PC-3 (cell line): Measurements from ENCODE around the gene NTM. TPM values are rescaled to one million over a fixed set of nuclear protein-coding genes. Genes with fewer than 3 reads are reported as not detected.
"Not testable (repeated sequence)": the region's sequence is repeated elsewhere in the genome, so short reads cannot be mapped to it uniquely, and the experiment has no call there.

Source experiments
- ATAC-seq: fragments of 200-7000 bp; cut with Tn5 transposase; 2 replicates; pipeline ENCODE4 v1.9.1; 2020; ENCODE audit warnings: mild to moderate bottlenecking, moderate library complexity
- BruUV-seq: library from RNA; stranded (reverse); fragments of 400-500 nt; replicated peaks from 2 replicates; lab custom pipeline; 2021; lab: Mats Ljungman, UMichigan
- CTCF ChIA-PET: fragments of 300-600 bp; sonication (Branson Sonifier 250); formaldehyde crosslinking; loops from one replicate; lab custom pipeline; 2022; ENCODE audit warnings: antibody characterized with exemption; lab: Charles Lee
- POLR2A ChIA-PET: fragments of 300-600 bp; sonication (Branson Sonifier 250); formaldehyde crosslinking; loops from one replicate; lab custom pipeline; 2022; ENCODE audit warnings: antibody characterized with exemption; ENCODE audit not compliant: unreplicated experiment; lab: Charles Lee
- DNase-seq: peaks from one replicate; pipeline ENCODE4 v3.0.0-alpha.2; 2015
- H2AFZ ChIP-seq: fragments of 300-600 bp; sonication (generic); 2 replicates; pipeline ENCODE4 v1.6.0; 2016; ENCODE audit warnings: antibody characterized with exemption, low read length
- H3F3A ChIP-seq: fragments of 300-600 bp; sonication (generic); one replicate; pipeline ENCODE4 v1.6.0; 2017; ENCODE audit warnings: antibody characterized with exemption, low read length, control low read depth, mild to moderate bottlenecking; ENCODE audit not compliant: unreplicated experiment
- H3K27ac ChIP-seq: fragments of 300-600 bp; sonication (generic); 2 replicates; pipeline ENCODE4 v1.5.1; 2016; ENCODE audit warnings: mild to moderate bottlenecking, low read length
- H3K27me3 ChIP-seq: fragments of 300-600 bp; sonication (generic); 2 replicates; pipeline ENCODE4 v1.6.1; 2016; ENCODE audit warnings: low read length, mixed read lengths
- H3K36me3 ChIP-seq: fragments of 300-600 bp; sonication (generic); 2 replicates; pipeline ENCODE4 v1.6.1; 2016; ENCODE audit warnings: low read depth, mixed run types, low read length, mixed read lengths
- H3K4me1 ChIP-seq: fragments of 300-600 bp; sonication (generic); 2 replicates; pipeline ENCODE4 v1.5.1; 2016; ENCODE audit warnings: low read length; ENCODE audit not compliant: insufficient read depth
- H3K4me2 ChIP-seq: fragments of 300-600 bp; sonication (generic); 2 replicates; pipeline ENCODE4 v1.6.0; 2016; ENCODE audit warnings: low read length
- H3K4me3 ChIP-seq: fragments of 300-600 bp; sonication (generic); 2 replicates; pipeline ENCODE4 v1.5.1; 2016; ENCODE audit warnings: mild to moderate bottlenecking, low read length, mixed read lengths
- H3K79me2 ChIP-seq: fragments of 300-600 bp; sonication (generic); 2 replicates; pipeline ENCODE4 v1.6.1; 2017; ENCODE audit warnings: low read length, mixed read lengths
- H3K9ac ChIP-seq: fragments of 300-600 bp; sonication (generic); 2 replicates; pipeline ENCODE4 v1.6.0; 2016; ENCODE audit warnings: mild to moderate bottlenecking, low read length
- H3K9me2 ChIP-seq: fragments of 300-600 bp; sonication (generic); replicated peaks from 2 replicates; pipeline ENCODE4 v1.6.1; 2016; ENCODE audit warnings: mixed run types, low read length, mixed read lengths
- H3K9me3 ChIP-seq: fragments of 300-600 bp; sonication (generic); 2 replicates; pipeline ENCODE4 v1.6.1; 2016; ENCODE audit warnings: low read length, mixed read lengths
- H4K20me1 ChIP-seq: fragments of 300-600 bp; sonication (generic); 2 replicates; pipeline ENCODE4 v1.6.1; 2016; ENCODE audit warnings: low read length, mixed read lengths
- CTCF ChIP-seq: fragments of 300-600 bp; sonication (generic); conservative IDR thresholded peaks from 2 replicates; pipeline ENCODE4 v1.5.1; 2017; ENCODE audit warnings: antibody characterized with exemption, low read depth, mild to moderate bottlenecking, low read length
- EZH2 ChIP-seq: fragments of 300-600 bp; sonication (generic); IDR thresholded peaks from one replicate; pipeline ENCODE4 v1.6.1; 2017; ENCODE audit warnings: antibody characterized with exemption, mild to moderate bottlenecking, low read length; ENCODE audit not compliant: unreplicated experiment
- EZH2phosphoT487 ChIP-seq: fragments of 300-600 bp; sonication (generic); IDR thresholded peaks from 2 replicates; pipeline ENCODE4 v1.6.1; 2018; ENCODE audit warnings: mild to moderate bottlenecking, antibody characterized with exemption, low read length, borderline replicate concordance
- intact Hi-C: fragments of 100-400 bp; cut with micrococcal nuclease; formaldehyde crosslinking; loops from 2 replicates; pipeline ENCODE4 v1.9.0; 2023
- total RNA-seq: library from RNA; depleted of rRNA; stranded (reverse); fragments of >200 nt; gene quantifications from 2 replicates; pipeline ENCODE4 v1.2.3, GENCODE V29; 2014

The NTM gene
- total RNA-seq, 1 experiment from 2014 or later: not detected

- intact Hi-C loops: no loop called here
- no peak for ATAC-seq
- H3K79me2 ChIP-seq: no peaks in the 10 kb centered on the region
- ChIA-PET CTCF (no interaction called here), POLR2A (no interaction called here)
- TF ChIP-seq CTCF (no peak), EZH2phosphoT487 (no peak), EZH2 (no peak)
- peaks cover 73% of the 10 kb centered on the region for H3K27me3 ChIP-seq
- H3K27ac ChIP-seq: no peak overlapping the region
- H3K4me2 ChIP-seq: no peak overlapping the region
- H3K36me3 ChIP-seq: no peaks in the 10 kb centered on the region
- H4K20me1 ChIP-seq: no peaks in the 10 kb centered on the region
- H3K9ac ChIP-seq: no peak overlapping the region
- DNase-seq: no peak
- no peaks in the 10 kb centered on the region for H3K4me1 ChIP-seq
- H3K9me3 ChIP-seq: no peaks in the 10 kb centered on the region
- no peak overlapping the region for H2AFZ ChIP-seq
- no peaks in the 10 kb centered on the region for H3F3A ChIP-seq
- H3K9me2 ChIP-seq: no peaks in the 10 kb centered on the region
- no peak overlapping the region for H3K4me3 ChIP-seq
- no TSS peak for BruUV-seq
Measured at GRCh38 chr11:131331546-131331945, 38.9 kb upstream of the NTM start.

DNA sequence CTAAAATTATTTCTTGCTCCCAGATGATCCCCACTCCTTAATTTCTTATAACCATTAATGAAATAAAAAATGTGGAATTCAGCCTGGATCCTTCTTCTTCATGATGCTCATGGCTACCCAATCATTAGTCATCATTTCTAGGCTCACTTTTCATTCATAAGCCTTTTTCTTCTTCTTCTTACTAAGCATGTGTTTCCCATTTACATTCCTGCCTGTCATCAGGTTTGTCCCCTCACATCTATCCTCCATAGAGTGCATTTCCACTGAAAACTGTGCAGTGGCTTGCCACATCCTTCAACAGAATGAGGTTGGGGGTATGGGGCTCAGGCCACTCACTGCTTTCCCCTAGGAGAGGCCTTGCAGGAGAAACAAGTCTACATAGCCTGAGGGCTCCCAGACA is 35.8 kb upstream of the NTM start:
- intact Hi-C loops: no loop called here
- Histone ChIP-seq H3K4me3 (no peak overlapping the region), H4K20me1 (no peaks in the 10 kb centered on the region), H2AFZ (no peak overlapping the region), H3K9me2 (no peaks in the 10 kb centered on the region), H3F3A (no peaks in the 10 kb centered on the region), H3K4me1 (no peaks in the 10 kb centered on the region), H3K9ac (no peak overlapping the region), H3K9me3 (no peaks in the 10 kb centered on the region), H3K27me3 (peaks cover 66% of the 10 kb centered on the region), H3K36me3 (no peaks in the 10 kb centered on the region), H3K79me2 (no peaks in the 10 kb centered on the region), H3K27ac (no peak overlapping the region), H3K4me2 (no peak overlapping the region)
- ChIA-PET POLR2A (no interaction called here), CTCF (no interaction called here)
- BruUV-seq: no TSS peak
- no peak for ATAC-seq
- no peak for TF ChIP-seq CTCF
- no peak for TF ChIP-seq EZH2phosphoT487
- TF ChIP-seq EZH2: no peak
- DNase-seq: no peak

DNA sequence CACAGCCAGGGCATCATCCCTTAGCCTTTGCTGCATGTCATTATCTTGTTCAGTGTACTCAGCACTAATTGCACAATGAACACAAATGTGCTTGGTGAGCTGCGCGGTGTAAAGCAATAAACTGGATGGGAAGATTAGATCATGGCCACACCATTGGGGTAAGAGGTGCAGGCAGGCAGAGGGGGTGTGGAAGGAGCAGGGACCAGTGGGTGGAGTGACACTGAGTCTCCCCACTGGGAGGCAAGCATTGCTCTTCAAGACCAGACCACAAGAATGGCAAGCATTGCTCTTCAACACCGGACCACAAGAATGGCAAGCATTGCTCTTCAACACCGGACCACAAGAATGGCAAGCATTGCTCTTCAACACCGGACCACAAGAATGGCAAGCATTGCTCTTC is 28.5 kb upstream of the NTM start:
- H3K4me3 ChIP-seq, ATAC-seq, H3K9me3 ChIP-seq, H3F3A ChIP-seq, H3K4me1 ChIP-seq, H4K20me1 ChIP-seq, H3K9me2 ChIP-seq, BruUV-seq, DNase-seq, H3K36me3 ChIP-seq, intact Hi-C loops, H3K9ac ChIP-seq, H3K27ac ChIP-seq, H2AFZ ChIP-seq, H3K79me2 ChIP-seq, H3K4me2 ChIP-seq, POLR2A ChIA-PET, CTCF ChIA-PET: not testable (repeated sequence)
- peaks cover 29% of the 10 kb centered on the region for H3K27me3 ChIP-seq

- H3F3A ChIP-seq, POLR2A ChIA-PET, H3K27ac ChIP-seq, H3K4me3 ChIP-seq, H3K9me3 ChIP-seq, H4K20me1 ChIP-seq, H3K4me1 ChIP-seq, CTCF ChIA-PET, H3K9ac ChIP-seq, H3K9me2 ChIP-seq, BruUV-seq, H3K4me2 ChIP-seq, DNase-seq, H2AFZ ChIP-seq, H3K79me2 ChIP-seq, H3K36me3 ChIP-seq, intact Hi-C loops, ATAC-seq: not testable (repeated sequence)
- peaks cover 27% of the 10 kb centered on the region for H3K27me3 ChIP-seq
Measured at GRCh38 chr11:131342442-131342841, 28.0 kb upstream of the NTM start.
